Fibroblast of the aortic adventitia (primary cell): ENCODE measurements around the gene SPRR2B. TPM values are rescaled to one million over a fixed set of nuclear protein-coding genes. Genes with fewer than 3 reads are reported as not detected.
"Not testable (repeated sequence)": the region's sequence is repeated elsewhere in the genome, so short reads cannot be mapped to it uniquely, and the experiment has no call there.

ENCODE experiments used
- DNase-seq: peaks from one replicate; pipeline ENCODE4 v3.0.0-alpha.2; 2010; ENCODE audit warnings: low read depth
- H3K4me3 ChIP-seq: 2 replicates; pipeline ENCODE4 v1.5.1; 2011; ENCODE audit warnings: low read depth, mild to moderate bottlenecking, control low read depth, low read length, moderate library complexity
- CTCF ChIP-seq: IDR thresholded peaks from 2 replicates; pipeline ENCODE4 v1.5.1; 2011; ENCODE audit warnings: mild to moderate bottlenecking, low read length, control low read depth, inconsistent platforms; ENCODE audit not compliant: insufficient read depth
- total RNA-seq: library from RNA; depleted of rRNA; stranded (reverse); fragments of >200 nt; gene quantifications from 2 replicates; pipeline ENCODE4 v1.2.3, GENCODE V29; 2012; ENCODE audit warnings: low replicate concordance

The SPRR2B gene
- not detected in 2 replicates for total RNA-seq

DNA sequence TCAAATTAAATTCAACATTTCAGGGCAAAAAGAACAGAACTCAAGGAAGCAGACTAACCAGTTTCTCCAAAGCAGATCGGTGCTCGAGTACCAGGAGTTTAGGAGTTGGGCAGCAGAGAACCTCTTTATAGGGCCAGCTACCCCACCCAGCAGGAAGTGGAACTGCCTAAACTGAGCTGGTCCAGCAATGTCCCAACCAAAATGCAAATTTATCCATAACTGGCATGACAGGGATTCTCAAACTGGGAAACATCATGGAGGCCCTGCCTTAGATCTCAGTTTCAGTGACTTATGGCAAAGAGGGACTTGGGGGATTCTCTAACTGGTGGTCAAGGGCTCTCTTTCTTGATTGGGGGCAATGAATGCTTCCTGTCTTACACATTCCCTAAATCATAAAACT, at the start of gene SPRR2B:
Gene SPRR2B (minus strand): TSS at position 101 of the 400 bp plus-strand sequence. CDS start 772 bp downstream, outside the sequence.
- no peak within 1 kb of the TSS for H3K4me3 ChIP-seq
- DNase-seq: no peak
- TF ChIP-seq CTCF: no peak

DNA sequence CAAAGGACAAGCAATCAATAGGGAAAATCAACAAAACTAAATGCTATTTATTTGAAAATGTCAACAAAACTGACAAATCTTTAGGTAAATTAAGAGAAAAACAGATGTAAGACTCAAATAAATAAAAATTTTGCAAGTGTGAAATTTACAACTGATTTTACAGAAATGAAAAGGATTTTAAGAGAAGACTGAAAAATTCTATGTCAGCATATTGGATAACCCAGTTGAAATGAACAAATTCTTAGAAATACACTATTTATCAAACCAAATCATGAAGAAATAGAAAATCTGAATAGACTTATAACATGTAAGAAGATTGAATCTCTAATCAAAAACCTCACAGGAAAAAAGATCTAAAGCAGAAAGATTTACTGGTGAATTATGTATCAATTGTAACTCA, 49.5 kb upstream of the SPRR2B start:
- no peak overlapping the region for H3K4me3 ChIP-seq
- TF ChIP-seq CTCF: no peak
- DNase-seq: no peak

DNA sequence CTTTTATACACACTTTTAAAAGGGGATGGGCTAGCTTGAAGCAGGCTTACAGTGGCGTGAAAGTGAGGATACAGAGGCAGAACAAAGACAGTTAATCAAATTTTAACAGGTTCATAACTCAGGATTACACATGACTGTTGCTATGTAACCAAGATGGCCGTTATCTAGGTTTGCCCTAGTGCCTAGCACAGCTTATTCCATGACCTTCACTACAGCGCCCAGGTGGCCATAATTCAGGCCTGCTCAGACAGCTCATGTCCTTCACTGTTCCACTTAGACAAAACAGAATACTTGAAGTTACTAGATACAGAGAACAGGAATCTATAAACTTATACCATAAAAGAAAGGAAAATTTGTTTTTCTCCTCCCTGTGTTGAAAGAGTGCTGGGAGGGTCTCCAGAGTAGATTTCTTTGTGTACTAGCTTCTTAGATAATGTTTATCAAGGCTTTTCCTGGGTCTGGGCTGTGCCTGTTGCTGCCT, 48.1 kb upstream of the SPRR2B start:
- H3K4me3 ChIP-seq: no peak overlapping the region
- TF ChIP-seq CTCF: no peak
- DNase-seq: no peak

DNA sequence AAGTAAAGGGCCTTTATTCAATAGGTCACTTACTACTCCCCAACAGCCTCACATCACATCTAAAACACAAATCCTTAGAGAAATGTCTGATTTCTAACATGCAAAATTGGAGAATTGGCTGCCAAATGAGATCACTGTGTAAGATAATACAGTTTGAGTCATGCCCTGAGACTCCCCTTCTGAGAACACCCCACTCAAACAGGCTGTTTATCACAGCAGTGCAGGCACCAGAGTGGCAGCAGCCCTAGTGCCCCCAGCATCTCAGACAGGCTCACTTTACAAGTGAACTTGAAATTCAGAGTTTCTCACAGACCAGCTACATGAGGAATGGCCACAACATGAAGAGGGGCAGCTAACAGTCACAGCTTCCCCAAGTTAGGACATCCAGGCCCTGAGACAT, 43.9 kb upstream of the SPRR2B start:
- H3K4me3 ChIP-seq, DNase-seq: not testable (repeated sequence)

- H3K4me3 ChIP-seq: no peak within 1 kb of the TSS
- no peak for TF ChIP-seq CTCF
- DNase-seq: no peak
Observed at GRCh38 chr1:153113416-153113815, 42.0 kb upstream of the SPRR2B start, which contains the start of gene SPRR2F. TSS of gene SPRR2F (minus strand) at chr1:153113516. CDS start at chr1:153112733, 783 bp downstream.

DNA sequence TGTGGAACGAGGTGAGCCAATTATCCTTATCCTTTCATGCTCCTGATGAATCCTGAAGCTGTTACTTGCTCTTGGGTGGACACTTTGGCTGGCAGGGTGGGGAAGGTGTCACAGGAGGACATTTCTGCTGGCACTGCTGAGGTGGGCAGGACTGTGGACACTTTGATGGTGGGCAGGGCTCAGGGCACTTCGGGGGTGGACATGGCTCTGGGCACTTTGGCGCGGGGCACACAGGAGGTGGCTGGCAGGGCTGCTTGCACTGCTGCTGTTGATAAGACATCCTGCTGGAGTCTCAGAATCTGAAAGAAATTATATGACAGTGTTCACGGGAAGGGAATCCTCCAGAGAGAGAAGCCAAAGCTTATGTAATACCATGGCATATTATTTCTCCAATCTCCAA, 41.0 kb upstream of the SPRR2B start:
- not testable (repeated sequence) for H3K4me3 ChIP-seq

DNA sequence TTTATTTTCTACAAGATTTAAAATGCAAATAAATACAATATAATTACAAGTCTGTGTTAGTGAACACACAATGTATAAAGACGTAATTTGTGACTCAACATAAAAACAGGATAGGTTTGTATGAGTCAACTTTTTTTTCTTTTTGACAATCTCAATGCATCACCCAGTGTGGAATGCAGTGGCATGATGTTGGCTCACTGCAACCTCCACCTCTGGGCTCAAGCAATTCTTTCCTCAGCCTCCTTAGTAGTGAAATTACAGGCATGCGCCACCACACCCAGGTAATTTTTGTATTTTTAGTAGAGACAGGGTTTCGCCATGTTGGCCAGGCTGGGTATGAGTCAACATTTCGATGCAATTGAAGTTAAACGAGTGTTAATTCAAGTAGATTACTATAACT, 28.8 kb upstream of the SPRR2B start:
- DNase-seq: peak; percentile 43
- no peak overlapping the region for H3K4me3 ChIP-seq
- no peak for TF ChIP-seq CTCF

More for the DNA sequence above, 41.0 kb upstream of the SPRR2B start:
- not testable (repeated sequence) for DNase-seq

DNA sequence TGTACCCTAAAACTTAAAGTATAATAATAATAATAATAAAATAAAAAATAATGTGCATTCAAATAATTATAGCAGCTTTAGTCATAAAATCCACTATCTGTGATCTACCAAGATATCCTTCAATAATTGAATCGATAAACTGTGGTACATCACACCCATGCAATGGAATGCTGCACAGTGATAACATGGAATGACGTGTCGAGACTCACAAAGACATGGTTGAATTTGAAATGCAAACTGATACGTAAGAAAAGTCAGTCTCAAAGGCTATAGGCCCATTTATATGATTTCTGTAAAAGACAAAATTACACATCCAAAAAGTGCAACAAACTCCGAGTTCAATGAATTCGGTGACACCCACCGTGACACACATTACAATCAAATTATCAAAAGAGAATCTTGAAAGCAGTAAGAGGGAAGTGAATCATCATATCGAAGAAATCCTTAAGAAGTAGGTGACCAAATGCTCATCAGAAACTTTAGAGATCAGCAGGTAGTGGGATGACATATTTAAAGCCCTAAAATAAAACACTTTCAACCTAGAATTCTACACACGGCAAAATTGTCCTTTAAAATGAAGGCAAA, 28.1 kb upstream of the SPRR2B start:
- no peak for DNase-seq
- TF ChIP-seq CTCF: no peak
- H3K4me3 ChIP-seq: no peak overlapping the region
